ENCODE data around the gene VKORC1. TPM values are rescaled to one million over a fixed set of nuclear protein-coding genes. Genes with fewer than 3 reads are reported as not detected.
"Not testable (repeated sequence)": the region's sequence is repeated elsewhere in the genome, so short reads cannot be mapped to it uniquely, and the experiment has no call there.

The VKORC1 gene
- 123 and 139 TPM in 2 replicates for total RNA-seq

- no peaks in the 10 kb centered on the region for H3K27me3 ChIP-seq (ENCODE audit: control insufficient read depth, insufficient read depth, low read length)
- no peak for TF ChIP-seq CTCF (IDR thresholded peaks at IDR 0.05; ENCODE audit: insufficient read depth, low read length, poor library complexity, severe bottlenecking)
- peak; percentile 90 for DNase-seq (ENCODE audit: low read depth)
- peak within 1 kb of the TSS; percentile 92 for H3K4me3 ChIP-seq (ENCODE audit: low read depth, low read length)
- H3K36me3 ChIP-seq (ENCODE audit: control insufficient read depth, insufficient read depth, low read length), result no peaks in the 10 kb centered on the region
These were observed at the start of gene VKORC1 for GRCh38 chr16:31094424-31095120. TSS of gene VKORC1 (minus strand) at chr16:31094797. CDS start at chr16:31094729, 68 bp downstream.

GRCh38 chr16:31143694-31144148, 49.1 kb upstream of the VKORC1 start:
- H3K36me3 ChIP-seq (ENCODE audit: control insufficient read depth, insufficient read depth, low read length), result no peaks in the 10 kb centered on the region
- no peak for DNase-seq (ENCODE audit: low read depth)
- H3K4me3 ChIP-seq (ENCODE audit: low read depth, low read length), result no peak overlapping the region
- H3K27me3 ChIP-seq (ENCODE audit: control insufficient read depth, insufficient read depth, low read length), result peaks cover 23% of the 10 kb centered on the region
- TF ChIP-seq CTCF (IDR thresholded peaks at IDR 0.05; ENCODE audit: insufficient read depth, low read length, poor library complexity, severe bottlenecking), result no peak

GRCh38 chr16:31143011-31143693, 48.6 kb upstream of the VKORC1 start:
- no peaks in the 10 kb centered on the region for H3K36me3 ChIP-seq (ENCODE audit: control insufficient read depth, insufficient read depth, low read length)
- no peak for DNase-seq (ENCODE audit: low read depth)
- peaks cover 17% of the 10 kb centered on the region for H3K27me3 ChIP-seq (ENCODE audit: control insufficient read depth, insufficient read depth, low read length)
- H3K4me3 ChIP-seq (ENCODE audit: low read depth, low read length), result no peak overlapping the region
- no peak for TF ChIP-seq CTCF (IDR thresholded peaks at IDR 0.05; ENCODE audit: insufficient read depth, low read length, poor library complexity, severe bottlenecking)

- Histone ChIP-seq H3K27me3 (ENCODE audit: control insufficient read depth, insufficient read depth, low read length) (peaks cover 12% of the 10 kb centered on the region), H3K4me3 (ENCODE audit: low read depth, low read length) (peak overlapping the region; percentile 30), H3K36me3 (ENCODE audit: control insufficient read depth, insufficient read depth, low read length) (no peaks in the 10 kb centered on the region)
- peak; percentile 83 for TF ChIP-seq CTCF (IDR thresholded peaks at IDR 0.05; ENCODE audit: insufficient read depth, low read length, poor library complexity, severe bottlenecking)
- peak; percentile 87 for DNase-seq (ENCODE audit: low read depth)
These were observed 47.8 kb upstream of the VKORC1 start for GRCh38 chr16:31142109-31143010.

GRCh38 chr16:31141489-31142108, 47.0 kb upstream of the VKORC1 start:
- no peak for TF ChIP-seq CTCF (IDR thresholded peaks at IDR 0.05; ENCODE audit: insufficient read depth, low read length, poor library complexity, severe bottlenecking)
- Histone ChIP-seq H3K27me3 (ENCODE audit: control insufficient read depth, insufficient read depth, low read length) (peaks cover 6% of the 10 kb centered on the region), H3K4me3 (ENCODE audit: low read depth, low read length) (no peak overlapping the region), H3K36me3 (ENCODE audit: control insufficient read depth, insufficient read depth, low read length) (no peaks in the 10 kb centered on the region)
- DNase-seq (ENCODE audit: low read depth), result no peak

GRCh38 chr16:31141071-31141469, 46.5 kb upstream of the VKORC1 start:
- H3K27me3 ChIP-seq (ENCODE audit: control insufficient read depth, insufficient read depth, low read length); H3K4me3 ChIP-seq (ENCODE audit: low read depth, low read length); H3K36me3 ChIP-seq (ENCODE audit: control insufficient read depth, insufficient read depth, low read length); DNase-seq (ENCODE audit: low read depth): not testable (repeated sequence)
